GM19025 (cell line): ENCODE results near the gene PRSS21.
A peak's percentile ranks its signal among the peaks of the same experiment; 100 is the strongest.

Experiments used
- ATAC-seq: cut with Tn5 transposase; IDR thresholded peaks from one replicate; pipeline ENCODE4 v1.9.1; 2021; ENCODE audit warnings: mild to moderate bottlenecking, low read depth, moderate library complexity; ENCODE audit not compliant: unreplicated experiment

The PRSS21 gene

GRCh38 chr16:2859686-2860265 lies 42.7 kb downstream of the PRSS21 start:
- no peak for ATAC-seq

GRCh38 chr16:2860826-2861567 lies 44.0 kb downstream of the PRSS21 start:
- no peak for ATAC-seq

GRCh38 chr16:2865651-2866050 lies 48.6 kb downstream of the PRSS21 start:
- ATAC-seq, result no peak

- no peak for ATAC-seq
Observed at GRCh38 chr16:2866431-2866830, 49.4 kb downstream of the PRSS21 start.

GRCh38 chr16:2867661-2867986 lies 50.6 kb downstream of the PRSS21 start:
- no peak for ATAC-seq

GRCh38 chr16:2867987-2868789 lies 51.2 kb downstream of the PRSS21 start:
- ATAC-seq, result peak; percentile 89
